IMR-90 (cell line): ENCODE results near the gene MNS1.

Experiments used
- MAZ ChIP-seq: IDR thresholded peaks from 2 replicates; pipeline ENCODE4 v1.6.1; 2012; ENCODE audit warnings: low read depth, mild to moderate bottlenecking, low read length, improper control_type of control experiment, moderate library complexity, borderline replicate concordance
- TF ChIP-seq, protein P1 (sequence below): conservative IDR thresholded peaks from 2 replicates; pipeline ENCODE4 v1.5.1; 2012; ENCODE audit warnings: mild to moderate bottlenecking, low read depth, low read length, improper control_type of control experiment

GRCh38 chr15:56495053-56495452 is 30.1 kb upstream of the MNS1 start:
- TF ChIP-seq, protein P1, sequence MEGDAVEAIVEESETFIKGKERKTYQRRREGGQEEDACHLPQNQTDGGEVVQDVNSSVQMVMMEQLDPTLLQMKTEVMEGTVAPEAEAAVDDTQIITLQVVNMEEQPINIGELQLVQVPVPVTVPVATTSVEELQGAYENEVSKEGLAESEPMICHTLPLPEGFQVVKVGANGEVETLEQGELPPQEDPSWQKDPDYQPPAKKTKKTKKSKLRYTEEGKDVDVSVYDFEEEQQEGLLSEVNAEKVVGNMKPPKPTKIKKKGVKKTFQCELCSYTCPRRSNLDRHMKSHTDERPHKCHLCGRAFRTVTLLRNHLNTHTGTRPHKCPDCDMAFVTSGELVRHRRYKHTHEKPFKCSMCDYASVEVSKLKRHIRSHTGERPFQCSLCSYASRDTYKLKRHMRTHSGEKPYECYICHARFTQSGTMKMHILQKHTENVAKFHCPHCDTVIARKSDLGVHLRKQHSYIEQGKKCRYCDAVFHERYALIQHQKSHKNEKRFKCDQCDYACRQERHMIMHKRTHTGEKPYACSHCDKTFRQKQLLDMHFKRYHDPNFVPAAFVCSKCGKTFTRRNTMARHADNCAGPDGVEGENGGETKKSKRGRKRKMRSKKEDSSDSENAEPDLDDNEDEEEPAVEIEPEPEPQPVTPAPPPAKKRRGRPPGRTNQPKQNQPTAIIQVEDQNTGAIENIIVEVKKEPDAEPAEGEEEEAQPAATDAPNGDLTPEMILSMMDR, result no peak
- TF ChIP-seq MAZ, result no peak
